Psoas muscle (tissue), 8 donors: ENCODE measurements around the gene PCCB. TPM values are rescaled to one million over a fixed set of nuclear protein-coding genes. Genes with fewer than 3 reads are reported as not detected.

Experiments
- ATAC-seq, 4 donors: fragments of 200-7000 bp; cut with Tn5 transposase; one replicate each; pipeline ENCODE4 v1.9.1; 2020; ENCODE audit warnings: moderate library complexity in 3 of 4, mild to moderate bottlenecking in 2 of 4
- DNase-seq, 2 donors: peaks; one replicate each; pipeline ENCODE4 v3.0.0-alpha.2; 2020
- H3K27ac ChIP-seq: fragments of 200-600 bp; one replicate; pipeline ENCODE4 v1.8.0; 2022
- H3K27me3 ChIP-seq, 3 donors: fragments of 200-600 bp in 1 of 3; one replicate each; pipeline versions ENCODE4 v1.6.1 to v1.8.0; 2013 to 2022; ENCODE audit warnings: low read length in 2 of 3, mild to moderate bottlenecking in 2 of 3, moderate library complexity in 1 of 3; ENCODE audit not compliant: insufficient read depth in 3 of 3
- H3K36me3 ChIP-seq, 2 donors: fragments of 200-600 bp in 1 of 2; one replicate each; pipeline versions ENCODE4 v1.6.1 to v1.8.0; 2013 to 2022; ENCODE audit warnings: low read depth in 1 of 2, mild to moderate bottlenecking in 1 of 2, moderate library complexity in 1 of 2; ENCODE audit not compliant: insufficient read depth in 1 of 2
- H3K4me1 ChIP-seq: fragments of 200-600 bp; one replicate; pipeline ENCODE4 v1.8.0; 2022
- H3K4me3 ChIP-seq: fragments of 200-600 bp; one replicate; pipeline ENCODE4 v1.8.0; 2022; ENCODE audit warnings: mild to moderate bottlenecking
- H3K9me3 ChIP-seq: fragments of 200-600 bp; one replicate; pipeline ENCODE4 v1.8.0; 2022
- whole genome bisulfite sequencing, 3 donors: extraction: QIAGEN DNeasy Blood & Tissue Kit; methylation state at CpG; one replicate each; pipeline versions ENCODE4 v1.1.6 to v1.1.7; 2013; 5-methylcytosine and 5-hydroxymethylcytosine counted together
- intact Hi-C, 2 donors: fragments of 100-400 bp; cut with DNase I; formaldehyde crosslinking; loops; one replicate each; pipeline versions ENCODE4 v1.11.0 to v1.14.2; 2022
- polyA plus RNA-seq, 3 donors: library from polyadenylated mRNA; stranded (reverse); fragments of 200-250 nt; gene quantifications; one replicate each; pipeline ENCODE4 v1.2.3, GENCODE V29; 2013
- total RNA-seq, 4 donors: library from RNA; stranded (reverse); fragmentation: NEBNext Ultra II Directional in 2 of 4; extraction: Animal tissue kit (Norgen Biotek cat#: 25700) in 2 of 4; gene quantifications; one replicate each; pipeline versions ENCODE4 v1.2.1 to v1.2.4, GENCODE V29; 2021 to 2023
- TF ChIP-seq, protein P1 (sequence below): fragments of 200-600 bp; IDR thresholded peaks from one replicate; pipeline ENCODE4 v1.8.0; 2022; ENCODE audit warnings: antibody characterized with exemption
- donor health status: healthy with polysubstance abuse.
- donor health status: DM: no; HTN: no; CAD: no; lungs with moderate emphysema.
- donor health status: Bipolar disorder and iron deficiency.
- donor health status: healthy.
- donor health status: DM: yes; HTN: yes; CAD: no.
- donor health status: DM: no; HTN: no; CAD: no.
- donor health status: DM: no; HTN: no; CAD: no.
- donor health status: DM: yes; HTN: yes; CAD: no.

Gene PCCB
- total and polyA plus RNA-seq, 7 donors = 20.0 to 60.4 (median 36.4) TPM

DNA sequence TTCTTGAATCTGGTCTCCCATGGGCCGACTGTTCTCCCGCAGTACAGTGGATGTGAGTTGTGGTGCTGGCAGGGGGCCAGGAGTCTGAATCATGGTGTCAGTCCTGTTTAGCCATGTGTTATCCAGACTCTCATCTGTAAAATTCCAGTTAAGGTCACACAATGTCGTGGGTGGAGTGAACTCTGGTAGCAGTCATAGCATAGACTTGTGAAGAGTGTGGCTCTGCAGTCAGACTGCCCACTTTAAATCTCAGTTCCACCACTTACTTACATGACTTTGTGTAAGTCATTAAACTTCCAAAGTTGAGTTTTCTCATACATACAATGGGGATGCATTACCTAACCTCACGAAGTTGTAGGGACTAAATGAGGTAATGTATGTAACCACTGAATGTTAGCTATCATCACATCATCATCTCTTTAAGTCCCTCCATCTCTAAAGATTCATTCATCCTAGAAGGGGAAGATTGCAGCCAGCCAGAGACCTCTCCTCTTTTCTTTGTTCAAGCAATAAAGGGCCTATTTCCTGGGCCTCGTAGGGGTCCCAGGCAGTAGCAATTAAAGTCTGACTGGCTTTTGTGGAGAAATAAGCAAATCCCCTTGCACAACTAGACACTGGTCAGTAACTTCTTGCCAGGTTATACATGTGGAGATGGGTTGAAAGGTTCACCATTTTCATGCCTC lies 93.9 kb downstream of the PCCB start:
- H3K36me3 ChIP-seq = peaks cover 0 to 60% of the 10 kb centered on the region in 2 donors
- WGBS, 3 donors = 43 to 59% (median 45%) methylated on average over 5 of the region's 5 CpGs
- H3K9me3 ChIP-seq = no peaks in the 10 kb centered on the region
- intact Hi-C loops = no loop called here
- no peak overlapping the region for H3K4me3 ChIP-seq
- TF ChIP-seq, protein P1, sequence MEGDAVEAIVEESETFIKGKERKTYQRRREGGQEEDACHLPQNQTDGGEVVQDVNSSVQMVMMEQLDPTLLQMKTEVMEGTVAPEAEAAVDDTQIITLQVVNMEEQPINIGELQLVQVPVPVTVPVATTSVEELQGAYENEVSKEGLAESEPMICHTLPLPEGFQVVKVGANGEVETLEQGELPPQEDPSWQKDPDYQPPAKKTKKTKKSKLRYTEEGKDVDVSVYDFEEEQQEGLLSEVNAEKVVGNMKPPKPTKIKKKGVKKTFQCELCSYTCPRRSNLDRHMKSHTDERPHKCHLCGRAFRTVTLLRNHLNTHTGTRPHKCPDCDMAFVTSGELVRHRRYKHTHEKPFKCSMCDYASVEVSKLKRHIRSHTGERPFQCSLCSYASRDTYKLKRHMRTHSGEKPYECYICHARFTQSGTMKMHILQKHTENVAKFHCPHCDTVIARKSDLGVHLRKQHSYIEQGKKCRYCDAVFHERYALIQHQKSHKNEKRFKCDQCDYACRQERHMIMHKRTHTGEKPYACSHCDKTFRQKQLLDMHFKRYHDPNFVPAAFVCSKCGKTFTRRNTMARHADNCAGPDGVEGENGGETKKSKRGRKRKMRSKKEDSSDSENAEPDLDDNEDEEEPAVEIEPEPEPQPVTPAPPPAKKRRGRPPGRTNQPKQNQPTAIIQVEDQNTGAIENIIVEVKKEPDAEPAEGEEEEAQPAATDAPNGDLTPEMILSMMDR = no peak
- H3K27ac ChIP-seq = peak overlapping the region; percentile 50
- DNase-seq = peak; percentile 90 to 92
- H3K27me3 ChIP-seq = no peaks in the 10 kb centered on the region
- H3K4me1 ChIP-seq = peaks cover 12% of the 10 kb centered on the region
- ATAC-seq = peak; percentile 92 to 96 (median 94)

DNA sequence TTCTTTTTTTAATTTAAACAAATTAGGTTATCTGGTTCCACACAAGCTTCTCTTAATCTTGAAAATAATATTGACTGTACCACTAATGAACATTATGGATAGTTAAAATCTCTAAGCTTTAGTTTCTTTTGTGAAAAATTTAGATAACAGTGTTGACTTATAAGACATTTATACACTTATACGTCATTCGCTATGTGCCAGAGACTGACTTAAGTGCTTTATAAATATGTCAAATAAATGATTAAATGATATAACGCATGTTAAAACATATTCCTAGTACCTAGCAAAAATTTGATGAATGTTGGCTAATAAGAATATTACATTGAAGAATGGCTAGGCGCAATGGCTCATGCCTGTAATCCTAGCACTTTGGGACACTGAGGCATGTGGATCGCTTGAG lies 96.3 kb downstream of the PCCB start:
- ATAC-seq (no peak), DNase-seq (no peak)
- WGBS, 3 donors = 93 to 98% (median 98%) methylated on average over 5 of the region's 5 CpGs
- Histone ChIP-seq H3K9me3 (no peaks in the 10 kb centered on the region), H3K36me3 (peaks cover 3 to 42% of the 10 kb centered on the region in 2 donors), H3K27me3 (no peaks in the 10 kb centered on the region), H3K4me3 (no peak overlapping the region), H3K27ac (no peak overlapping the region), H3K4me1 (peaks cover 17% of the 10 kb centered on the region)
- intact Hi-C loops = no loop called here
- TF ChIP-seq, protein P1 = no peak

DNA sequence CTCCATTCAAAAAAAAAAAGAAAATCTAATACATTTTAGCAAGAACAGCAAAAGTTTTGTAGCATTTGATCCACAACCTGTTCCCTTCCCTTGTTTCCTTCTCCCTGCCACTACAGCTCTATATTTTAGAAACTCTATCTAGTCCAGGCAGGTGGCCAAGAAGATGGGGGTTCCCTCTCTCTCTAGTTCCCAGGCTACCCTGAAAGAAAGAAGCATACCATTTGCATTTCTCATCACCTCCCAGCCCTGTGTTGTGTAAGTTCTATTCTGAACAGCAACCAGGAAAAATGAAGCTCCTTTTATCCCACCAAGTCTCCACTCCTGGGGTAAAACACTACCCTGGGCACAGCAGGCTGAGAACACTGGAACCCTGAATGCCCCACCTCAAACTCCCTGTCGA lies 100.0 kb downstream of the PCCB start:
- DNase-seq (no peak), ATAC-seq (peak; percentile 73 to 87 (median 84))
- H3K9me3 ChIP-seq = no peaks in the 10 kb centered on the region
- H3K4me1 ChIP-seq = peaks cover 5% of the 10 kb centered on the region
- peaks cover 3 to 31% of the 10 kb centered on the region in 2 donors for H3K36me3 ChIP-seq
- peak overlapping the region; percentile 6 for H3K27ac ChIP-seq
- H3K4me3 ChIP-seq = no peak overlapping the region
- intact Hi-C loops = no loop called here
- no peaks in the 10 kb centered on the region for H3K27me3 ChIP-seq
- TF ChIP-seq, protein P1 = no peak
- WGBS, 3 donors = 72 to 83% (median 75%) methylated on average over 1 of the region's 1 CpG

DNA sequence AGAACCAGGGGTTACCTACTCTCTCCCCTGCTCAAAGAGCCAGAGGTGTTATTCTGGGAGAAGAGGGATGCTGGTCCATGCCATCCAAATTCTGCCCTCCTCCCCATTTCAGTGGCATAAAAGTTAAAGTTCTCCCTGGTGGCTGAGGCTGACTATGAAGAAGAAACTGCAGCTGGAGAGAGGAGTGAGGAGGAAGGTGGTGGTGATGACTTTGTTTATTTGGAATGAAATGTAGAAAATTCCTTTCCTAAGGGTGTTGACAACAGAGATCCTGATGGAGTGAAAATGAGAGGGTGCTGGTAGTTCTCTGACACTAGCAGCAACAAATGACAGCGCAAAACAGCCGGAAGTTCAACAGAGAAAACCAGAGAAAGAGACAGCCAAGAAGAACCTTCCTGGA lies 100.4 kb downstream of the PCCB start:
- Histone ChIP-seq H3K27ac (peak overlapping the region; percentile 6), H3K4me3 (no peak overlapping the region), H3K4me1 (peaks cover 5% of the 10 kb centered on the region), H3K27me3 (no peaks in the 10 kb centered on the region), H3K9me3 (no peaks in the 10 kb centered on the region), H3K36me3 (peaks cover 3 to 31% of the 10 kb centered on the region in 2 donors)
- 82 to 95% (median 83%) methylated on average over 2 of the region's 2 CpGs for WGBS, 3 donors
- intact Hi-C loops = no loop called here
- TF ChIP-seq, protein P1 = no peak
- no peak for DNase-seq
- ATAC-seq = peak in 3 of 4 donors; percentile 5 to 19 (median 19)

DNA sequence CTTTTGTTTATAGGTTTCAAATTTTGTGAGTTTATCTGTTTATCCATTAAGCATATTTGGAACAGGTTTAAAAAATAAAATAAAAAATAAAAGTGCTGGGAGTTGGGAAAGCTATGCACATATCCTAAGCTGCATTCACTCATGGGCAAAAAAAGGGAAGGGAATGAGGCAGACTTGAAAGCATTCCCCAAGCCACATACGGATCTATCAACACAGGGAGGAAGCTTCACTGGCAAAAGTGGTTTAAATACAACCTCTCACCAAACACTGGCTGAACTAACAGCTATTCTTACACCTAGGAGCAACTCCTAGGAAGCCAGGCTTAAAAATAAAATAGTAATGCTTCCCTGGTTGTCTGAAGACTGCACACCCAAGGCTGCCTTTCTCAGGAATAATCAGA lies 101.2 kb downstream of the PCCB start:
- H3K36me3 ChIP-seq = peaks cover 3 to 27% of the 10 kb centered on the region in 2 donors
- no peak overlapping the region for H3K4me3 ChIP-seq
- 63 to 90% (median 70%) methylated on average over 1 of the region's 1 CpG for WGBS, 3 donors
- TF ChIP-seq, protein P1 = no peak
- DNase-seq (no peak), ATAC-seq (no peak)
- H3K9me3 ChIP-seq = no peaks in the 10 kb centered on the region
- peaks cover 5% of the 10 kb centered on the region for H3K4me1 ChIP-seq
- H3K27ac ChIP-seq = no peak overlapping the region
- intact Hi-C loops = no loop called here
- no peaks in the 10 kb centered on the region for H3K27me3 ChIP-seq
